Osteocyte (in vitro differentiated cells): ENCODE results near the gene TMA7. TPM values are rescaled to one million over a fixed set of nuclear protein-coding genes. Genes with fewer than 3 reads are reported as not detected.

Experiments used
- DNase-seq: peaks from one replicate; pipeline ENCODE4 v3.0.0; 2021; ENCODE audit warnings: mixed read lengths; ENCODE audit not compliant: unreplicated experiment; ENCODE audit errors: extremely low spot score
- H3K27ac Mint-ChIP-seq: one replicate; pipeline ENCODE4 v1.8.0; 2021; ENCODE audit warnings: mild to moderate bottlenecking, mixed read lengths; ENCODE audit not compliant: unreplicated experiment
- H3K27me3 Mint-ChIP-seq: one replicate; pipeline ENCODE4 v1.8.0; 2021; ENCODE audit warnings: mixed read lengths; ENCODE audit not compliant: unreplicated experiment
- H3K36me3 Mint-ChIP-seq: one replicate; pipeline ENCODE4 v1.8.0; 2021; ENCODE audit warnings: mixed read lengths; ENCODE audit not compliant: unreplicated experiment
- H3K4me1 Mint-ChIP-seq: one replicate; pipeline ENCODE4 v1.8.0; 2021; ENCODE audit warnings: mixed read lengths; ENCODE audit not compliant: unreplicated experiment
- H3K4me3 Mint-ChIP-seq: one replicate; pipeline ENCODE4 v1.8.0; 2021; ENCODE audit warnings: mild to moderate bottlenecking, moderate library complexity, mixed read lengths; ENCODE audit not compliant: unreplicated experiment
- H3K9me3 Mint-ChIP-seq: one replicate; pipeline ENCODE4 v1.8.0; 2021; ENCODE audit warnings: mixed read lengths; ENCODE audit not compliant: unreplicated experiment
- total RNA-seq: library from RNA; stranded (reverse); gene quantifications from 2 replicates; pipeline ENCODE4 v1.2.1, GENCODE V29; 2021
- TF ChIP-seq, protein P1 (sequence below): fragments of 200-600 bp; sonication (generic); IDR thresholded peaks from 2 replicates; pipeline ENCODE4 v1.5.0; 2021; ENCODE audit warnings: antibody characterized with exemption, mild to moderate bottlenecking, moderate library complexity

The TMA7 gene
- total RNA-seq, 1 donor from 2014 or later = 198 TPM

DNA sequence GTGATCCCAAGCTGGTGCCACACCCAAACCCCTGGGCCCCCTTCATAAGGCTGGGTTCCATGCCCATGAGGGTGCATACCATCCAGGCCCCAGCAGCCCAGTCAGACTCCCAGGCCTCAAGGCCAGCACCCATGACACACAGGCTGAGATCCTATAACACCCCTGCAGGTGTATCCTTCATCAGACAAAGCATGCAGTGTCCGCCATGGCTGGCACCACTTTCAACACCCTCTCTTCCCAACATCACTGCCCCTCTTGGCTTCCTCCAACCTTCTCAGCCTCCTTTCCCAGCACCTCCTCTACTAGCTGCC, 3.6 kb upstream of the TMA7 start:
- no peaks in the 10 kb centered on the region for H3K27me3 Mint-ChIP-seq
- peaks cover 31% of the 10 kb centered on the region for H3K4me1 Mint-ChIP-seq
- TF ChIP-seq, protein P1, sequence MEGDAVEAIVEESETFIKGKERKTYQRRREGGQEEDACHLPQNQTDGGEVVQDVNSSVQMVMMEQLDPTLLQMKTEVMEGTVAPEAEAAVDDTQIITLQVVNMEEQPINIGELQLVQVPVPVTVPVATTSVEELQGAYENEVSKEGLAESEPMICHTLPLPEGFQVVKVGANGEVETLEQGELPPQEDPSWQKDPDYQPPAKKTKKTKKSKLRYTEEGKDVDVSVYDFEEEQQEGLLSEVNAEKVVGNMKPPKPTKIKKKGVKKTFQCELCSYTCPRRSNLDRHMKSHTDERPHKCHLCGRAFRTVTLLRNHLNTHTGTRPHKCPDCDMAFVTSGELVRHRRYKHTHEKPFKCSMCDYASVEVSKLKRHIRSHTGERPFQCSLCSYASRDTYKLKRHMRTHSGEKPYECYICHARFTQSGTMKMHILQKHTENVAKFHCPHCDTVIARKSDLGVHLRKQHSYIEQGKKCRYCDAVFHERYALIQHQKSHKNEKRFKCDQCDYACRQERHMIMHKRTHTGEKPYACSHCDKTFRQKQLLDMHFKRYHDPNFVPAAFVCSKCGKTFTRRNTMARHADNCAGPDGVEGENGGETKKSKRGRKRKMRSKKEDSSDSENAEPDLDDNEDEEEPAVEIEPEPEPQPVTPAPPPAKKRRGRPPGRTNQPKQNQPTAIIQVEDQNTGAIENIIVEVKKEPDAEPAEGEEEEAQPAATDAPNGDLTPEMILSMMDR = no peak
- no peaks in the 10 kb centered on the region for H3K9me3 Mint-ChIP-seq
- H3K27ac Mint-ChIP-seq = no peak overlapping the region
- no peak for DNase-seq
- H3K4me3 Mint-ChIP-seq = no peak overlapping the region
- H3K36me3 Mint-ChIP-seq = peaks cover 5% of the 10 kb centered on the region

DNA sequence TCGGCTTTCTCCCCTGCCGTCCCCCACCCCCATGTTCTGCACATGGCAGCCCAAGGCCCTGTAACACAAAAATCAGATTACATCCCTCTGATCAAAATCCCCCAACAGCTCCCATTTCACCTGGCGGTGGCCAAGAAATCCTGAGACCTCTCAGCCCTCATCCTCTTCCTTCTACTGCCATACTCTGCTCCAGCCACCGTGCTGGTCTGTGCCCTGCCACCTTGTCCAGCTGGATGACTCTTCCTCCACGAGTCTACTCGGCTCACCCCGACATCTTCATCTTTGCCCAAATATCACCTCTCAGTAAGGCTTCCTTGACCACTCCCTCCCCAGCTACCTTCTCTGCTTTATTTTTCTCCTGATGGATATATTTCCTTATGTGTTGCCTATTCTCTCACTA, 3.2 kb upstream of the TMA7 start:
- TF ChIP-seq, protein P1 = no peak
- H3K27me3 Mint-ChIP-seq = no peaks in the 10 kb centered on the region
- H3K27ac Mint-ChIP-seq = no peak overlapping the region
- peaks cover 2% of the 10 kb centered on the region for H3K36me3 Mint-ChIP-seq
- H3K4me1 Mint-ChIP-seq = peaks cover 30% of the 10 kb centered on the region
- H3K9me3 Mint-ChIP-seq = no peaks in the 10 kb centered on the region
- H3K4me3 Mint-ChIP-seq = no peak overlapping the region
- DNase-seq = no peak

DNA sequence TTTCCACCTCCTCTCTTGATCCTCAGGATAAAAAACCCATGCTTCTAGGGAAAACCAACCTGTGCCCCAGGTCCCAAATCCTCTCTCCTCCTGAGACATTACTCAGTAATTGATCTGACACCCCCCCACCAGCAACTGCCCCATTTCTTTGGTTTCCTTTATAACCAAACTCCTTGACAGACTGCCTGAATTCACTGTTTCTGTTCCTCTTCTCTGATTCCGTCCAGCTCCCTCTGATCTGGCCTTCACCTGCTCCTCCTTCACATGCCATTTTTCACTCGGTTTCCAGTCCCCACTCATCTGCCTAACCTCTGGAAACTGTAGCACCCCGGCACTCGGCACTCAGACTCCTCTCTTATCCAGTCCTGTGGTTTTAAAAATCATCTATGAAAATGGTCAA, 2.2 kb upstream of the TMA7 start:
- Mint-ChIP-seq H3K36me3 (peaks cover 2% of the 10 kb centered on the region), H3K4me3 (no peak overlapping the region), H3K9me3 (no peaks in the 10 kb centered on the region), H3K27ac (no peak overlapping the region), H3K4me1 (peaks cover 33% of the 10 kb centered on the region), H3K27me3 (no peaks in the 10 kb centered on the region)
- TF ChIP-seq, protein P1 = no peak
- no peak for DNase-seq

DNA sequence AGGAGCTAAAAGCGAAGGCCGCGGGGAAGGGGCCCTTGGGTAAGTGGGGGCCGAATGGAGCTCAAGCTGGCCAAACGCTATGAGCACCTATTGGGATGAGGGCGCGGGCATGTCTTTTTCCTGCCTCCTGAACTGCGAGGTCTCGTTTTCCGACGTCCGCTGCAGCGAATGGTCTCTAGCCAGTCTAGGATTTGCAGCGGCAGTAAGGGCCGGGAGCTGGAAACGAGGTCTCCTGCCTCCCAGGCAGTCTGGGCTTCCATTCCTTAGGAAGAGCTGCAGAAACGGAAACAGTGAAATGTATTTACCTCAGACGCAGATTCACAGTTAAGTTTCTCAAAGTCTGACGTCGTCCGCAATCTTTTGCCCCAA, 517 bp downstream of the TMA7 start:
- H3K36me3 Mint-ChIP-seq = peaks cover 5% of the 10 kb centered on the region
- H3K9me3 Mint-ChIP-seq = no peaks in the 10 kb centered on the region
- H3K27ac Mint-ChIP-seq = peak overlapping the region; percentile 96
- no peaks in the 10 kb centered on the region for H3K27me3 Mint-ChIP-seq
- no peak for DNase-seq
- peak overlapping the region; percentile 98 for H3K4me3 Mint-ChIP-seq
- TF ChIP-seq, protein P1 = no peak
- peaks cover 36% of the 10 kb centered on the region for H3K4me1 Mint-ChIP-seq

DNA sequence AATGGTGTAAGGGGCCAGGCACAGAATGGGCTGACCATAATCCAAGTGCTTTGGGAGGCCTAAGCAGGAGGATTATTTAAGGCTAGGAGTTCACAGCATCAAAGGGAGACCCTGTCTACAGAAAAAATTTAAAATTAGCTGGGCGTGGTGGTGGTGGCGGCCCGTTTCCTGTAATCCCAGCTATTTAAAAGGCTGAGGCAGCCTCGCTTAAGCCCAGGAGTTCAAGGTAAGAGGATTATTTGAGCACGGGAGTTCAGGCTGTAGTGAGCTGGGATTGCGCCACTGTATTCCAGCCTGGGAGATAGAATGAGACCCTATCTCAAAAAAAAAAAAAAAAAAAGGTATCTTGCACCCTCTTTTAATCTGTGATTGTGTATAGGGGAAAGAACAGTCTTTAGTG, 1.9 kb downstream of the TMA7 start:
- Mint-ChIP-seq H3K36me3 (peaks cover 5% of the 10 kb centered on the region), H3K9me3 (no peaks in the 10 kb centered on the region)
- TF ChIP-seq, protein P1 = no peak

More for the DNA sequence above, 1.9 kb downstream of the TMA7 start:
- H3K27ac Mint-ChIP-seq = no peak overlapping the region
- H3K27me3 Mint-ChIP-seq = no peaks in the 10 kb centered on the region
- peaks cover 46% of the 10 kb centered on the region for H3K4me1 Mint-ChIP-seq
- DNase-seq = no peak
- peak overlapping the region; percentile 98 for H3K4me3 Mint-ChIP-seq
